SKM-1 (cell line): ENCODE results near the gene PLEKHB2.
"Not testable (repeated sequence)": the region's sequence is repeated elsewhere in the genome, so short reads cannot be mapped to it uniquely, and the experiment has no call there.

Experiments used
- DNase-seq: peaks from one replicate; lab custom pipeline; 2025; ENCODE audit not compliant: unreplicated experiment; lab: John Stamatoyannopoulos, UW

The PLEKHB2 gene

GRCh38 chr2:131142849-131143248 is 37.7 kb downstream of the PLEKHB2 start:
- no peak for DNase-seq

- DNase-seq = no peak
These were observed 38.7 kb downstream of the PLEKHB2 start for GRCh38 chr2:131143803-131144202.

DNA sequence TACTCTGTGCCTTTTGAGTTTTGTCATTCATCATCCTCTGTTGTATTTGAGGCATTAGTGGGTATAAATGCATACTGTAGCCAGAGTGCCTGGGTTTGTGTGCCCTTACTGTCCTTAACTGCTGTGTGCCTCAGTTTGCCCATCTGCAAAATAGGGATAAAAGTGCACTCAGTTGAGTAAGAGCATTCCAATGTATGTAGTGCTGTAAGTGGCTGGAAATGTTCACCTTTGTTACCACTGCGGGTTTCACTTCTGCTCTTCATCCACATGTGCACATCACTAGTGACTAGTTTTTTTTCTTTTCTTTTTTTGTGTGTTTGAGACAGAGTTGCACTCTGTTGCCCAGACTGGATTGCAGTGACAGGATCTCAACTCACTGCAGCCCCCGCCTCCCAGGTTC is 39.9 kb downstream of the PLEKHB2 start:
- DNase-seq = no peak

DNA sequence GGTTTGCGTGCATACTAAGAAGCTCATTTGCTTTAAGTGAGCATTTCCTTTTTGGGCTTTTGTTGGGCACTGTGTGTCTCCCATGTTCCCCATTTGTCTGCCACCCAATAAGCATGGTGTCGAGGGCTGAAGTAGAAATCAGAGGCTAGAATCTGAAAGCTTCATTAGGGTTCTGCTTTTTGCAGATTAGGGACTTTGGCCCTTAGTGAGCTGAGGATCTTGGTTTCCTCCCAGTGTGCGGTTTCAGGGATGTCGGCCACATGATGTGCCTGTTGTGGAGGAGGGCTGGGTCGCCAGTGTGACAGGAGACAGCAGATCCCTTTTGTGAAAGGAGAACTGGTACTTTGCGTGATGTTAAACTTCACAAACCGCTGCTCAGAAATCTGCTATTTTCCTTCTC is 41.1 kb downstream of the PLEKHB2 start:
- no peak for DNase-seq

- DNase-seq = no peak
These were observed 41.6 kb downstream of the PLEKHB2 start for GRCh38 chr2:131146749-131147148.

GRCh38 chr2:131148426-131148825 is 43.3 kb downstream of the PLEKHB2 start:
- no peak for DNase-seq

- DNase-seq = not testable (repeated sequence)
These were observed 45.0 kb downstream of the PLEKHB2 start for GRCh38 chr2:131150109-131150508.

- no peak for DNase-seq
These were observed 46.3 kb downstream of the PLEKHB2 start for GRCh38 chr2:131151398-131151797.

DNA sequence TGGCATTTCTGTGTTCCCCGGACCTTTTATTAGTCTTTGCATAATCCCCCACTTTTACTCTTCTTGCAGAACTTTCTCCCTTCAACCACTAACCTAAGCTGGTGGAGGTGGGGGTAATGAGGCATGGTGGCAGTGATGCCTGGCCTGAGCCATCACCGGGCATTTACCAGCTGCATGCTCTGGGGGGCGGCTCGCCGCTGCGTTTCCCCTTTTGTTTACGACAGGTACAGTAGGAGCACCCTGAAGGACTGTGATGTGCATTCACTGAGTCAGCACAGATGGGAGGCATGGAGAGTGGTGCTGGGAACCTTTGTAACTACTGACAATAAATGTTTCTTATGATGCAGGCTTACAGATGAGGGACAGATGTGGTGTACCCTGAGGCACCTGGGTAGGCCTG is 46.9 kb downstream of the PLEKHB2 start:
- no peak for DNase-seq

GRCh38 chr2:131153529-131153928 is 48.4 kb downstream of the PLEKHB2 start:
- no peak for DNase-seq

DNA sequence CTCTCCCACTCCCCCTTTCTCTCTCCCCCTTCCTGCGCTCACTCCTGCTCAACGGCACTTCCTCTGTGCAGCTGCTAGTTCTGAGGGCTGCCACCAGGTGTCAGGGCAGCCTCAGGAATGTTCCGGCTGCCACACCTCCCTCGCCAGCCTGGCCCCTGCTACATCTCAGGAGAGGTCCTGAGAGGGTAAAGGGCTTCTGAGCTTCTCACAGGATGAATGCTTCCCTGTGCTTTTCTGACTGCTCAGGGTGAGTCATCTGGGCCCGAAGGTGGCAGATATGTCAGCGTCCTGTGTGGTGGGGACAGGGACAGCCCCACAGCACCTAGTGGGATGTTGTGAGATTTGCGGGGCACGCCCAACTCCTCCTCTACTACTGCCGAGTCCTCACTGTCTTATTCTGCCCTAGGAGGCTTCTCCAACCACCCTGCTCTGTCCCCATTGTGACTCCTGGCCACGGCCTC is 49.0 kb downstream of the PLEKHB2 start:
- peak; percentile 57 for DNase-seq

DNA sequence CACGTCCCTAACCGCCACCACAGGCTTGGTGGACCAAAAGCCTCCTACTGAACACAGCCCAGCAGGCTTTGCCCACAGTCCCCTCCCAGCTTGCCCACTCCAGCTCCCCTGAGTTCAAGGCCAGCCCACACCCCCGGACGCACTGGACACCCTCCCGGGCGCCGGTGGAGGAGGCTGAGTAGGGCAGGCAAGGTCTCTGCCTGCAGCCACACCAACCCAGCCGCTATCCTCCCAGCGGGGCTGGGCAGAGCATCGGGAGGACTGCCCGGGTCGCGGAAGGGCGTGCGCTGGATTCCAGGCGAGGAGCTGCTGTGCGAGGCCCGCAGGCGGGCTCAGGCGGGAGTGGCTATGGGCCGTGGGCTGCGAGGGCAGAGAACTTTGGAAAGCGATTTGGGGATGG is 49.5 kb downstream of the PLEKHB2 start:
- DNase-seq = no peak

DNA sequence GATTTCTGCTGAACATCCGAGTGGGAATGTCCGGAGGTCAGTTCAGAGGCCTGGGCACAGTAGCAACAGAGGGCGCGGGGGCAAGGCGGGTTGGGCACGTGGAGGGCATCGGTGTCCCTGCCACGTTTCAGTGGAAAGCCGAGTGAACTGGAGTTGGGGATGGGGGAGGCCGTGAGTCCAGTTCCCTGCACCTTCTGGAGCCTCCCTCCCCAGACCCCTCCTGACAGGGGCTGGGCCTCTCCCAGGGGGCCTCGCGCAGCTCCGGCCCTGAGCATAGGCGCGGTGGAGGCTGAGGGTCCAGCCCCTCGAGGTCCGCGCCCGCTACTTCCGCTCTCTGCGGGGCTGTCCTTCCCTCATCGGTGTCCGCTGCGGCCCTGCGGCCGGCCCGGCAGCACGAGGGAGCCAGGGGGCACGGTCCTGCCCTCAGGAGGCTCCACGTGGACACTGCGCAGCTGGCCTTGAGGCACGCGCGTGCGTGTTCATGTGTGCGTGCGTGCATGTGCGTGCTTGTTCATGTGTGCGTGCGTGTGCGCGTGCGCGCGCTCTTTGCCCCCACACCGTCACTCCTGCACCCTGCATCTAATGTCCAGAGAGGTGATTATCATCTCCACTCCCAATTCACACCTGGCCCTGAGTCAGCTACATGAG is 50.2 kb downstream of the PLEKHB2 start:
- no peak for DNase-seq

- no peak for DNase-seq
These were observed 51.5 kb downstream of the PLEKHB2 start for GRCh38 chr2:131156452-131157149.

- not testable (repeated sequence) for DNase-seq
These were observed 60.4 kb downstream of the PLEKHB2 start for GRCh38 chr2:131165562-131165961.

DNA sequence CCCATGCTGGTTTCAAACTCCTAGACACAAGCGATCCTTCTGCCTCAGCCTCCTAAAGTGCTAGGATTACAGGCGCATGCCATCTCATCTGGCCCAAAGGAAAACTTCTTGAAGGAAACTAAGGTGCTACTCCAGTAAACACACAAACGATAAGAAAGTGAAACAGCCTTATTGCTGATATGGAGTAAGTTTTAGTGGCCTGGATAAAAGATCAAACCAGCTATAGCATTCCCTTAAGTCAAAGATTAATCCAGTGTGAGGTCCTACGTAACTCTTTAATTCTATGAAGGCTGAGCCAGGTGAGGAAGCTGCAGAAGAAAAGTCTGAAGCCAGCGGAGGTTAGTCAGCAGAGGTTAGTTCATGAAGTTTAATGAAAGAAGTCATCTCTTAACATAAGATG is 63.4 kb downstream of the PLEKHB2 start:
- no peak for DNase-seq

DNA sequence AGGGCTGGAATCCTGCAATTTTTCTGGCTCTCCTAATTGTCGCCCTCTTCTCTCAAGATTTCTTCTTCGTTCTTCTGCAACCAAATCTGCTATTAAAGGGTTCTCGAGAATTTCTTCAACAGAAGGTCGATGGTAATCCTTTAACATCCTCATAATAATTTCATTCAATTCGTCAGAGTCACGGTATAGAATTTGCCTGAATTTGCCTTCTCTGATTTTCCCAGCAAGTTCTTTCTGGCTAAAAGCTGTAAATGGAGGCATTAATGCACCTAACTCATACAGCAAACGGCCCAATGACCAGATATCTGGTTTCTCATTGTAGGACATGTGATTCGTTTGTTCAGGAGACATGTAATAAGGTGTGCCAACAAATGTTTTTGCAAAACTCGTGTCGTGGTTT is 72.9 kb downstream of the PLEKHB2 start:
- DNase-seq = not testable (repeated sequence)

DNA sequence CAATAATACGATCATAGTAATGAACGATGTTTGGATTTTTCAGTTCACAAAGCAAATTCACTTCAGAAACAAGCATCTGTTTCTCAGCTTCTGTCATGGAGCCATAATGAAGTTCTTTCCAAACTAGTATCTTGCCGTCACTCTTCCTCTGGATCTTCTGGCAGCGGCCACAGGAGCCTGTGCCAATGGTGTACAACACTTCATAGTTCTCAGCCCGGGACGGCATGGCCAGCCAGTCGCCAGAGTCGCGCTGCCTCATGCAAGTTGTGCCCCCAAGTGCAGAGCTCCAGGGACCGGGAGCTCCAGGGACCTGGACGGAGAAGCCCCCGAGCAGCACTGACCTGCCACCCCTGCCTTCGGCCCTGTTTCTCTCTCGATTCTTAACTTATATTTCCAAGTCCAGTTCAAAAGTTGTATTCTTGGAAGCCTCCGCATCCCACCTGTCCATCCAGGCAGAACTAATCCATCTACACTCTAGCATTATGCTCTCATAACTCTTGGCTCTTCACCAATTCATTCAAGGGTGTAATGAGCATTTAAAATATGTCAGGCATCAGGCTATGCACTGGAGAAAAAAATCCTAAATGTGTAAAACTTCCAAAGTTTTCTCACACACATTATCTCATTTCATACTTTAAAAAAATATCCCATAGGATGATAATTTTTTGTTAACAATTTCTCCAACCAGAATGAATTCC is 73.7 kb downstream of the PLEKHB2 start:
- not testable (repeated sequence) for DNase-seq

DNA sequence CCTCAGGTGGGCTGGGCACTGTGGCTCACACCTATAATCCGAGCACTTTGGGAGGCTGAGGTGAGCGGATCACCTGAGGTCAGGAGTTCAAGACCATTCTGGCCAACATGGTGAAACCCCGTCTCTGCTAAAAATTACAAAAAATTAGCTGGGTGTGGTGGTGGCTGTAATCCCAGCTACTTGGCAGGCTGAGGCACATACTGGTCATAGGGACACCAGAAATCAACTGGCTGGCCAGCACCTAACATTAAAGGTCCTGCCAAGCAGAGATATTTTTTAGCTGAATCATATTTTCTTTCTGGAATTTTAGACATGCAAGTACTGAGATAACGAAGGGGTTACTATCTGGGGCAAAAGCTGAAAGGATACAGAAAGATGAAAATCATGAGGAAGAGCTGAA is 76.3 kb downstream of the PLEKHB2 start:
- not testable (repeated sequence) for DNase-seq

DNA sequence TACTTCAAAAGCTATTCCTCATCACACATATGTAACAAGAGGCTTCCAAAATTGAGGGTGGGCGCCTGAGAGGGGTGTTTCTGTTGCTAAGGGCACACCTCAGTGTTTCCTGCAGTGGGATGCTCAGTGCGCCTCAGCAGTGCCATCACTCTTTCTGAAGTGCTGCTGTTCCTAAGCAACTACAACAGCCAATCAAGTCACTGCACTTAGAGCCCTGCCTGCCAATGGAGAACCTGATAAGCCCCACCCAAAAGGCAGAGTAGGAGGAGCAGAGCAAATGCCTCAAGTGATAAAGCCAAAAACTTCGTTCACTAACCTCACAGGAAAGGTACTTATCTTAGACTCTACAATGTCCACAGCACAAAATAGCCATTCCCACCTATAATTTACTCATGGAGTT is 88.3 kb downstream of the PLEKHB2 start:
- DNase-seq = not testable (repeated sequence)

DNA sequence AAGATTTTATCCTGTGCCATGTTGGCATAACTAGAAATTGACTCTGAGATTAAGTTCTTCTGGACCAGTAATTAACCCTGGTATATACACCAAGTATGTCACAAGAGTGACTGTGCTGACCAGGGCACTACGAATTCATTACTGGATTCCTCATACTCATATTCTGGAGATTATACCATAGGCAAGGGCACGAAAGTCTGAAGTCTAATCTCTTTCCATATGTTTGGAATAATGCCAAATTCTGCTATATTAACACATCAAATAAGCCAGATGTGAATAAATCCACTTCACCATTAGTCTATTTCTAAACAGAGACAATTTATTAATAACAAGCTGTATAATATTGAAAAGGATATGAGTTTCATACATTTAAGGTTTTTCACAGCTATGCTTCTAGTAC is 91.0 kb downstream of the PLEKHB2 start:
- not testable (repeated sequence) for DNase-seq
